ENCODE measurements around the gene LENEP.

The LENEP gene

GRCh38 chr1:155026588-155026987 is 33.2 kb downstream of the LENEP start:
- DNase-seq (ENCODE audit: low spot score), result no peak

GRCh38 chr1:155029513-155030242 is 36.3 kb downstream of the LENEP start:
- DNase-seq (ENCODE audit: low spot score), result no peak

DNA sequence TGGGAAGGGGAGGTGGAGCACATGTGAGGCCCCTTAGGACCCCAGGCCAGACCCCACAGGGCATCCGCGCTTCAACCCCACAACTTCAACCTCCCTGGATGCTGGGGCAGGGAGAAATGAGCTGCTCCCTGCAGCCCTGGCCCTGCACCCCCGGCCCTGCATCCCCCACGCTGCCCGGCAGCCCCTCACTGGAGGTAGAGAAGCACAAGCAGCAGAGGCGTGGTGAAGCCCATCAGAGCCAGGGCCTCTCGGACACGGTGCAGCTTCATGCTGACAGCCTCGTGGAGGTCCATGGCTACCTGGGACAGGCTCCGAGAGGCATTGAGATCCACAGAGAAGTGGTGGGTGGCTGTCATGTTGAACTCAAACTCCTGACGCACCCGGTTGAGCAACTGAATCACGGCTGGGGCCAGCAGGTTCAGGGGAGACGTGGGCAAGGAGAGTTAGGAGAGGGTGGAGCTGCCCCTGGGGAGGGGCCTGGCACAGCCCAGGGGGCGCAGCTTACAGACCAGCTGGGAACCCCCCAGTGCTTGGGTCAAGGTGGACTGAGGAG is 36.9 kb downstream of the LENEP start:
- DNase-seq (ENCODE audit: low spot score), result no peak

GRCh38 chr1:155030899-155031298 is 37.5 kb downstream of the LENEP start:
- DNase-seq (ENCODE audit: low spot score), result no peak

GRCh38 chr1:155032886-155033285 is 39.5 kb downstream of the LENEP start:
- no peak for DNase-seq (ENCODE audit: low spot score)

- DNase-seq (ENCODE audit: low spot score), result no peak
These were observed 40.1 kb downstream of the LENEP start, which contains the start of the genes DCST1 and DCST2 for GRCh38 chr1:155033524-155033923. DCST1 (plus strand) TSS chr1:155033824; CDS start chr1:155034037, 213 bp downstream. DCST2 (minus strand) TSS chr1:155033781; CDS start chr1:155033701, 80 bp downstream.

- DNase-seq (ENCODE audit: low spot score), result no peak
These were observed 41.2 kb downstream of the LENEP start for GRCh38 chr1:155034318-155035208.

DNA sequence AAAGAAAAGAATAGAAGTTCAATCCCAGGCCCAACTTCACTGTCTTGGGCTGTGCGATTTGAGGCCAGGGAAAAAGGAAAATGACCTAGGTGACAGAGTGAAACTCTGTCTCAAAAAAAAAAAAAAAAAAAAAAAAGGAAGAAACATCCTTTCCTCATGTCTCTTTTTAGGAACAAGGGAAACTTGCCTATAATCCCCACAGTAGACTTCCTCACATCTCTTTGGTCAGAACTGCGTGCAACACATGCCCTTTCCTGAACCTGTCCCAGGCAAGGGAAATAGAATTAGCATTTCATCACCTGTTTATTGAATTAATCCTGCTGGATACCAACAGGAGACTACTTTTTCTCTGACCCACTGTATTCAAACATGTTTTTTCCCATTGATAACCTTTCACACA is 42.5 kb downstream of the LENEP start:
- DNase-seq (ENCODE audit: low spot score), result no peak

GRCh38 chr1:155037043-155037442 is 43.7 kb downstream of the LENEP start:
- DNase-seq (ENCODE audit: low spot score), result no peak

DNA sequence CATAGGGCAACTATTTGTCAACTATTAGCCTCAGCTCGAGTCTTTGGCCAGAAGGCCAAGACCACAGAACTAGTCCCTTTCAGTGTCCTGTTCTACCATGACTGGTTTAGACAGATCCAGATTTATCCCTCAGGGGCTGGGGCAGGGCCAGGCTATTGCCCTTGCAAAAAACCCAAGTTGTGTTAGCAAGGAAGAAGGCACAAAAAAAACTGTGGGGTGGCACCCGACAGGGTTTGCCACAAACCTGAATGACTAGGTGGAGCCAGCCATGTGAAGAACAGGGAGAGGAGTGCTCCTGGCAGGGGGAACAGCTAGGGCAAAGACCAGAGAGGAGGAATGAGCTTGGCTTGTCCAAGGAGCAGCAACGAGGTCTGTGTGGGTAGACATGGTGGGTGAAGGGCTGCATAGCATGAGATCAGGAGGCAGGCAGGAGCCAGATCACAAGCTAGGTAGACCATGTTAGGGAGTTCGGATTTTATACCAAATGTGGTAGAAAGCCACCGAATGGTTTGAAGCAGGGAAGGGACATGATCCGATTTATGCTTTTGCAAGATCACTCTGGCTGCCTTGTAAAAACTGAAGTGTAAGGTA is 44.6 kb downstream of the LENEP start:
- no peak for DNase-seq (ENCODE audit: low spot score)

DNA sequence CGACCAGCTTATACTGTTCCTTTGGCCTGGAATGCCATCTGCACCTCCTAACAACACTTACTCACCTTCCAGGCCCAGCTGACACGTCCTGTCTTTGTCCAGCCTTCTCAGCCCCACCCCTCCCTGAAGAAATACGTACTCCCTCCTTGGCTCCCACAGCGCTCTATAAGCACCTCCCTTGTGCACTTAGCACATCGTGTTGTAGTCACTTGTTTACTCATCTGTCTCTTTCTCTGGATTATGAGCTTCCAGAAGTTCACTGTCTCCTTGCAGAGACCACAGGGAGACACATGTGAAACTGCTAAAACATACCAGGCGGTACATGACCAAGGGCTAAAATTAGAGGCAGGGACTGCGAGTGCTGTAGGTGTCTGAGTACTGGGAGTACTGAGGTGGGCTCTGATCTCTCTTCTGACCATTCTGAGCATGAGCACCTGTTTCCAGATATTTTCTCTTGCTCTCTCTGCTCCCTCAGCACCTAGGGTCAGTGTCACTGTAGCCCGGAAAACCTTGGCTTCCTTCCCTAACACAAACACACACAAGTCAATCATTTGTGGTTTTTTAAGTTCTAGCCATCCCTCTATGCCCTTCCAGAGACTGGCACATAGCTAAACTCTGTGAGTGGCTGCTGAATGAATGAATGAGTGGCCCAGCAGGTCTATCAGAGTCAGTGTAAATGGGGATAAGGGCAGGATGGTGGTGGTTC is 45.4 kb downstream of the LENEP start:
- DNase-seq (ENCODE audit: low spot score), result no peak

DNA sequence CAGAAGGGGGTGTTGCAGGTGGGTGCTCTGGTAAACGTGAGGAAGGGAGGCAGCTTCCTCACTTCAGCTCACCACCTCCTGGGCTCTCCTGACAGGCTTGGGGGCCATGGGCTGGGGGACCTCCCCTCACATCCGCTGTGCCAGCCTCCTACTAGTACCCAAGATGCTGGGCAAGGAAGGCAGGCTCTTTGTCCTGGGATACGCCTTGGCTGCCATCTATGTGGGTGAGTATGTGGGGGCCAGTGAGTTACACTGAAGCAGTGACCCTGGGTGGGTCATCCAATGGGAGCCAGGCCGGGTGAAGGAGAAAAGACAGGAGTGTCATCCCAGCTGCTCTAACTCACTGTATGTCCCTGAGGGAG is 45.9 kb downstream of the LENEP start:
- no peak for DNase-seq (ENCODE audit: low spot score)

GRCh38 chr1:155040358-155041093 is 47.1 kb downstream of the LENEP start:
- DNase-seq (ENCODE audit: low spot score), result no peak

DNA sequence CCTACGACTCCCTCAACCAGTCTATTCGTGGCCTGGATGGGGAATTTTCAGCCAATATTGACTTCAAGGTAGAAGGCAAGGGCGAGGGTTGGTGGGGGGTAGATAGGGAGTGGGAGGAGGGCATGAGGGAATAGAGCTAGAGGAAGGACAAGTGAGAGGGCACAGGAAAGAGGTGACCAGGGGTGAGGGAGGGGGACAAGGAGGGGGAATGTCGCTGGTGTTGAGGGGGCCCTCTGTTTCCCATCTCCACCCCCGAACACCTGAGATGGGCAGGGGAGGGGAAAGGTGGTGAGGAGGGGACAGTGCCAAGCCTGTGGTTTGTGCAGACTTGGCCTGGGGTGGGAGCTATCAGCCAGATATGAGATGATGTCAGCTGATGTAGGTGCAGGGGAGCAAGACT is 49.4 kb downstream of the LENEP start:
- DNase-seq (ENCODE audit: low spot score), result no peak

- no peak for DNase-seq (ENCODE audit: low spot score)
These were observed 49.9 kb downstream of the LENEP start for GRCh38 chr1:155043301-155043702.

- no peak for DNase-seq (ENCODE audit: low spot score)
These were observed 50.4 kb downstream of the LENEP start for GRCh38 chr1:155043793-155044192.
